ENCODE measurements around the gene CCDC89.

GRCh38 chr11:85694385-85694980 lies 8.5 kb upstream of the CCDC89 start:
- TF ChIP-seq, protein P1, sequence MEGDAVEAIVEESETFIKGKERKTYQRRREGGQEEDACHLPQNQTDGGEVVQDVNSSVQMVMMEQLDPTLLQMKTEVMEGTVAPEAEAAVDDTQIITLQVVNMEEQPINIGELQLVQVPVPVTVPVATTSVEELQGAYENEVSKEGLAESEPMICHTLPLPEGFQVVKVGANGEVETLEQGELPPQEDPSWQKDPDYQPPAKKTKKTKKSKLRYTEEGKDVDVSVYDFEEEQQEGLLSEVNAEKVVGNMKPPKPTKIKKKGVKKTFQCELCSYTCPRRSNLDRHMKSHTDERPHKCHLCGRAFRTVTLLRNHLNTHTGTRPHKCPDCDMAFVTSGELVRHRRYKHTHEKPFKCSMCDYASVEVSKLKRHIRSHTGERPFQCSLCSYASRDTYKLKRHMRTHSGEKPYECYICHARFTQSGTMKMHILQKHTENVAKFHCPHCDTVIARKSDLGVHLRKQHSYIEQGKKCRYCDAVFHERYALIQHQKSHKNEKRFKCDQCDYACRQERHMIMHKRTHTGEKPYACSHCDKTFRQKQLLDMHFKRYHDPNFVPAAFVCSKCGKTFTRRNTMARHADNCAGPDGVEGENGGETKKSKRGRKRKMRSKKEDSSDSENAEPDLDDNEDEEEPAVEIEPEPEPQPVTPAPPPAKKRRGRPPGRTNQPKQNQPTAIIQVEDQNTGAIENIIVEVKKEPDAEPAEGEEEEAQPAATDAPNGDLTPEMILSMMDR (IDR thresholded peaks at IDR 0.05 in 2 of 3, conservative IDR thresholded peaks at IDR 0.05 in 1 of 3; ENCODE audit: control insufficient read depth in 2 of 3, extremely low read depth in 1 of 3, insufficient read depth in 1 of 3, low read depth in 3 of 3, low read length in 3 of 3): peak in 2 of 3 experiments; percentile 38 to 44; a peak in 3 of 6 replicates
- TF ChIP-seq RELB (IDR thresholded peaks at IDR 0.05; ENCODE audit: low read depth) (no peak), TCF12 (IDR thresholded peaks at IDR 0.05; ENCODE audit: low read depth, low read length) (no peak), TAF1 (IDR thresholded peaks at IDR 0.05; ENCODE audit: borderline replicate concordance, low read depth, low read length) (no peak)

All from GM12878 (cell line).